Karpas-422 (cell line): ENCODE measurements around the gene RFX3. TPM values are rescaled to one million over a fixed set of nuclear protein-coding genes. Genes with fewer than 3 reads are reported as not detected.

Experiments used
- DNase-seq: peaks from one replicate; pipeline ENCODE4 v3.0.0-alpha.2; 2015
- H2AFZ ChIP-seq: fragments of 200-600 bp; sonication (generic); 2 replicates; pipeline ENCODE4 v1.6.1; 2014; ENCODE audit warnings: antibody characterized with exemption, low read length, mixed read lengths
- H3K27ac ChIP-seq: fragments of 200-600 bp; sonication (generic); 2 replicates; pipeline ENCODE4 v1.5.1; 2014; ENCODE audit warnings: mild to moderate bottlenecking, low read length, moderate library complexity
- H3K27me3 ChIP-seq: fragments of 200-600 bp; sonication (generic); 2 replicates; pipeline ENCODE4 v1.6.1; 2014; ENCODE audit warnings: low read length, mixed read lengths
- H3K36me3 ChIP-seq: fragments of 200-600 bp; sonication (generic); 2 replicates; pipeline ENCODE4 v1.6.1; 2014; ENCODE audit warnings: low read length, mixed read lengths; ENCODE audit not compliant: insufficient read depth
- H3K4me1 ChIP-seq: fragments of 200-600 bp; sonication (generic); 2 replicates; pipeline ENCODE4 v1.6.1; 2014; ENCODE audit warnings: mild to moderate bottlenecking, low read length, mixed read lengths
- H3K4me2 ChIP-seq: fragments of 200-600 bp; sonication (generic); 2 replicates; pipeline ENCODE4 v1.6.1; 2014; ENCODE audit warnings: low read length, low read depth, mild to moderate bottlenecking; ENCODE audit not compliant: poor library complexity, severe bottlenecking
- H3K4me3 ChIP-seq: fragments of 200-600 bp; sonication (generic); 2 replicates; pipeline ENCODE4 v1.5.1; 2014; ENCODE audit warnings: mild to moderate bottlenecking, antibody characterized with exemption, low read length, mixed read lengths
- H3K79me2 ChIP-seq: fragments of 200-600 bp; sonication (generic); 2 replicates; pipeline ENCODE4 v1.6.1; 2014; ENCODE audit warnings: mild to moderate bottlenecking, low read length, mixed read lengths
- H3K9ac ChIP-seq: fragments of 200-600 bp; sonication (generic); 2 replicates; pipeline ENCODE4 v1.6.0; 2014; ENCODE audit warnings: low read length
- H3K9me2 ChIP-seq: fragments of 200-600 bp; sonication (generic), shearing (Covaris generic); replicated peaks from 2 replicates; pipeline ENCODE4 v1.6.0; 2014; ENCODE audit warnings: mild to moderate bottlenecking, low read length, moderate library complexity; ENCODE audit not compliant: insufficient read depth
- H3K9me3 ChIP-seq: fragments of 300-700, 200-600 bp; sonication (generic); 2 replicates; pipeline ENCODE4 v1.6.1; 2014; ENCODE audit warnings: low read length, mixed read lengths
- H4K20me1 ChIP-seq: fragments of 200-600 bp; sonication (generic); 2 replicates; pipeline ENCODE4 v1.6.1; 2014; ENCODE audit warnings: mild to moderate bottlenecking, antibody characterized with exemption, low read length, low read depth; ENCODE audit not compliant: insufficient read depth
- total RNA-seq: library from RNA; depleted of rRNA; stranded (reverse); fragments of >200 nt; shearing (Covaris generic); gene quantifications from 2 replicates; pipeline ENCODE4 v1.2.3, GENCODE V29; 2014; ENCODE audit warnings: low replicate concordance

The RFX3 gene
- total RNA-seq, 1 experiment from 2014 or later, result 24.3 TPM

DNA sequence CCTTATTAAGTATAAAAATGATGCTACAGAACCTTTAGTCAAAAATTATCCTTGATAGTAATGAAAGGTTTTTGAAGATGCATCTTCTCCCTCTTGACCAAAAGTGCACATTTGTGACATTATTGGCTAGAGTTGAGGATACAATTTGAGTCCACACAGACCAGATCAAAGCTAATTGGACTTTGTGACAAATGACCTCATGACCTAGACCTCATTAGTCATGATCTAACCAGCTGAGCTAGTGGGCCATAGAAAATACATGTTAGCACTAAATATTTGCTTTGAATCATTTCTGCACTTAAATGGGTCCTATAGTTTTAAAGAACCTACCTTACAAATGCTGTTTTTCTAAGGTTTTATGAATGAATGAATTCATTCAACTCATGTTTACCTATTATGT is 182.1 kb downstream of the RFX3 start:
- H3K4me2 ChIP-seq, result no peak overlapping the region
- H3K27ac ChIP-seq, result no peak overlapping the region
- no peak overlapping the region for H3K9ac ChIP-seq
- H2AFZ ChIP-seq, result no peak overlapping the region
- DNase-seq, result no peak
- no peaks in the 10 kb centered on the region for H3K27me3 ChIP-seq
- no peaks in the 10 kb centered on the region for H3K9me3 ChIP-seq
- H3K4me1 ChIP-seq, result no peaks in the 10 kb centered on the region
- no peak overlapping the region for H3K4me3 ChIP-seq
- no peaks in the 10 kb centered on the region for H3K9me2 ChIP-seq
- no peaks in the 10 kb centered on the region for H3K36me3 ChIP-seq
- H4K20me1 ChIP-seq, result no peaks in the 10 kb centered on the region
- H3K79me2 ChIP-seq, result peaks cover 10% of the 10 kb centered on the region; the same call in 1 of the 2 replicates

DNA sequence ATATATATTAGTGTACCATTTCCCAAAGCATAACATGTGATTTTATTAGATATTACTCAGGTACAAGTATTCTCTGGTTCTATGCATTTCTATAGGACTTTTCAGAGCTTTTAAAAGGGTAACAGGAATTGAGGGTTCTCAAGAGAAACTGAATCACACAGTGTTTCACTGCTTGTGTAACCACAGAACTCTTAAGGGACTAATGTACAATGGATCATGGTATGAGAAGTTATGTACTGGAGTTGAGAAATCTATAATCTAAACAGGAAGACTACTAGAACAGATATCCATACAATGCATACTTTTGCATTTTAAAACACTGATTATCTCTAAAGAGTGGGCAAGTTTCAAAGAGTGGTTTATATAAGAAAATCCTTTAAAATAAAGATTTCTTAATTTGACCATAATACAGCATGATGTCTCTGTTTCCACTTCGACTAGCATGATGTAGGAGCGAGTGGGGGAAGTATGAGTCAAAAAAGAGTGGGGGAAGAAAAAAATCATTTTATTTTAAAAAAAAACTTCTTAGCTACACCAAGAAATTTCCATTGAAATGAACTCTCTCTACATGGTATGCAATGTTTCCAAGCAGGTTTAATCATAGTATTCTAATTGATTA is 183.5 kb downstream of the RFX3 start:
- Histone ChIP-seq H3K9me2 (no peaks in the 10 kb centered on the region), H3K36me3 (no peaks in the 10 kb centered on the region), H3K9ac (no peak overlapping the region), H3K27ac (no peak overlapping the region), H4K20me1 (no peaks in the 10 kb centered on the region), H3K4me1 (no peaks in the 10 kb centered on the region), H3K9me3 (no peaks in the 10 kb centered on the region), H3K79me2 (peaks cover 13% of the 10 kb centered on the region; the same call in 1 of the 2 replicates), H2AFZ (no peak overlapping the region), H3K27me3 (no peaks in the 10 kb centered on the region), H3K4me2 (no peak overlapping the region), H3K4me3 (no peak overlapping the region)
- DNase-seq, result no peak

DNA sequence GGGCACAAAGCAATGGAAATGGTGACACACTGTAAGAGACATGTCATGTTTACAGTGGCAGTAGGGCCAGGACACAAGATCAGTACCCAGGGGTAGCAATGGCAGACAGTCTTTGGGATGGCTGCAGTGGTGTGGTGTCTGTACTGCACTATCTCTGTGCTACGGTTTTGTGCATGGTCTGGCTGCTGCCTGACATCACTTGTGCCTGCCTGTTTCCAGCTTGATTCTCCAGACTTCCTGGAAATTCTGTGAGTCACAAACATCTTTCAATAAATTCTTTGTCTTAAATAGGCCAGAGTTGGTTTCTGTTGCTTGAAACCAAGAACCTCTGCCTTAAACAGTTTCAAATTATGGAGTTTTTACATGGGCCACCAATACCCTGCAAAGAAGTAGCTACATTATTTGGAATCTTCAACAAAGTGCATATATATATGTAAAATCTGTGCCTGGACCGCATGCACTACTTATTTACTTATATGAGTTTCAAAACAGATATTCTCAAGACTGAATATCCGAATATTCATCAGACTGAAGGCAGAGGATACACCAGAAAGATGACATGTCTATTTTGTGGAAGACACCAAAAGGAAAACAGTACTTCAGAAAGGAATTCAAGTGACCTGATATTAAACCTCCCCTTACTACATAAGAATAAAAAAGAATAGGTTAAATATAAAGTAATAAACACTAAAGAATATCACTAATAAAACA is 188.1 kb downstream of the RFX3 start:
- Histone ChIP-seq H3K9me2 (no peaks in the 10 kb centered on the region), H2AFZ (no peak overlapping the region), H3K27me3 (no peaks in the 10 kb centered on the region), H3K4me2 (no peak overlapping the region), H3K4me3 (no peak overlapping the region), H3K4me1 (no peaks in the 10 kb centered on the region), H4K20me1 (no peaks in the 10 kb centered on the region), H3K9me3 (no peaks in the 10 kb centered on the region), H3K36me3 (no peaks in the 10 kb centered on the region), H3K79me2 (peaks cover 16% of the 10 kb centered on the region; the same call in 1 of the 2 replicates), H3K9ac (no peak overlapping the region), H3K27ac (no peak overlapping the region)
- no peak for DNase-seq

DNA sequence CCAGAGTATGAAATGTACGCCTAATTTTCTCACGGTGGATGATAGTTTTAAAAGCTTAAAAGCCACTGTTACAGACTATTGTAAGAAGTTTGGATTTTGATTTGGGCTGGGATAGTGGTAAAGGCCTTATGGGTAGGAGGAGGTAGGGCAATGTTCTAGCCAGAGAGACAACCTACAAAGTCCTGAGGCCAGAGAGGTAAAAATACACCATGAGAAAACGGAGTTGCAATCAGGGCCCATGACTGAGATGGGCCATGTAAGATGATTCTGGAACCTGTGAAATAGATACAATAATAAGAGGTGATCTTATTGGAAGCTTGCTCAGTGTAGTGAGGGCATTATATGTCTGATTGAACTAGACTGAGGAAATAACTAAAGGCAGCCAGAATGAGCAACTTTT is 188.8 kb downstream of the RFX3 start:
- Histone ChIP-seq H3K27ac (no peak overlapping the region), H4K20me1 (no peaks in the 10 kb centered on the region), H3K4me3 (no peak overlapping the region), H3K4me1 (no peaks in the 10 kb centered on the region), H3K36me3 (no peaks in the 10 kb centered on the region), H3K9ac (no peak overlapping the region), H2AFZ (no peak overlapping the region), H3K9me2 (no peaks in the 10 kb centered on the region), H3K27me3 (no peaks in the 10 kb centered on the region), H3K9me3 (no peaks in the 10 kb centered on the region), H3K79me2 (peaks cover 13% of the 10 kb centered on the region; the same call in 1 of the 2 replicates), H3K4me2 (no peak overlapping the region)
- no peak for DNase-seq

DNA sequence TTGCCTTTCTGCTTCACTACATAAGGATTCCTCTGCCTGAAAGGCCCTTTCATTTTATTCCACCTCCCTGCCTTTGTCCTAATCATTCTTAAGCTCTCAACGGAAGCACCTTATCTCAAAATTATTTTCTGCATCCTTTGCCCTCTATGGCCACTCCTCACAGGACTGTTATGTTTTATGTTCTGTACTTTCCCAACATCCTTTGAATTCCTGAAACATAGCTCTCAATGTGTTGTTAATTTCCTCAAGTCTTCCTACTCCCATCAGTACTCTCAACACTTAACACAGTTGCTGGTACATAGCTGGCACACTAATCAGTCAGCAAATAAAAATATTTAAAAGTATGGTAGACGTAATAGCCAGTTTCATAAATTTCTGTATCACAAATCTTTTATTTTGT is 193.0 kb downstream of the RFX3 start:
- Histone ChIP-seq H3K79me2 (0 out of 2 replicates have a peak, but pooled peaks cover 7% of the 10 kb centered on the region), H3K4me2 (no peak overlapping the region), H3K4me1 (no peaks in the 10 kb centered on the region), H3K27me3 (no peaks in the 10 kb centered on the region), H3K27ac (no peak overlapping the region), H3K36me3 (no peaks in the 10 kb centered on the region), H4K20me1 (no peaks in the 10 kb centered on the region), H2AFZ (no peak overlapping the region), H3K4me3 (no peak overlapping the region), H3K9me2 (no peaks in the 10 kb centered on the region), H3K9me3 (no peaks in the 10 kb centered on the region), H3K9ac (no peak overlapping the region)
- no peak for DNase-seq

DNA sequence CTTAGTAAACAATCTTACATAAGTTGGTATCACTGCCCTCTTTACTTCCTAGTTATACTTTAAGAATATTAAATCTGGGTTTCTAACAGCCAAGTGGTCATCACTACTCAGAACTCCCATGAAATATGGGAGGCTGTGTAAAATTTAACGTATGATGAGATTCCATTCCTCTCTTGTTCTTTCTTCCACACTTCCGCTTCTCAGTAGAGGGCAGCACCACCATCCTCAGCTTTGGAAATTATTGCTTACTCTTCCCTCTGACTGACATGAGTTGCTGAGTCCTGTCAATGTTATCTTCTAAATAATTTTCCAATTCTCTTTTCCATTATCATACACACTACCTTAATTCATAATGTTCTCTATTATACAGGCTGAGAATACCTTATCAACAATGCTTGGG is 194.0 kb downstream of the RFX3 start:
- no peak overlapping the region for H3K27ac ChIP-seq
- no peaks in the 10 kb centered on the region for H3K9me3 ChIP-seq
- no peak overlapping the region for H3K4me3 ChIP-seq
- H3K27me3 ChIP-seq, result no peaks in the 10 kb centered on the region
- H3K4me1 ChIP-seq, result no peaks in the 10 kb centered on the region
- H3K9ac ChIP-seq, result no peak overlapping the region
- no peak overlapping the region for H3K4me2 ChIP-seq
- H3K79me2 ChIP-seq, result 0 out of 2 replicates have a peak, but pooled peaks cover 2% of the 10 kb centered on the region
- H3K36me3 ChIP-seq, result 0 out of 2 replicates have a peak, but pooled peaks cover under 1% of the 10 kb centered on the region
- DNase-seq, result no peak
- no peak overlapping the region for H2AFZ ChIP-seq
- H4K20me1 ChIP-seq, result no peaks in the 10 kb centered on the region
- H3K9me2 ChIP-seq, result no peaks in the 10 kb centered on the region

DNA sequence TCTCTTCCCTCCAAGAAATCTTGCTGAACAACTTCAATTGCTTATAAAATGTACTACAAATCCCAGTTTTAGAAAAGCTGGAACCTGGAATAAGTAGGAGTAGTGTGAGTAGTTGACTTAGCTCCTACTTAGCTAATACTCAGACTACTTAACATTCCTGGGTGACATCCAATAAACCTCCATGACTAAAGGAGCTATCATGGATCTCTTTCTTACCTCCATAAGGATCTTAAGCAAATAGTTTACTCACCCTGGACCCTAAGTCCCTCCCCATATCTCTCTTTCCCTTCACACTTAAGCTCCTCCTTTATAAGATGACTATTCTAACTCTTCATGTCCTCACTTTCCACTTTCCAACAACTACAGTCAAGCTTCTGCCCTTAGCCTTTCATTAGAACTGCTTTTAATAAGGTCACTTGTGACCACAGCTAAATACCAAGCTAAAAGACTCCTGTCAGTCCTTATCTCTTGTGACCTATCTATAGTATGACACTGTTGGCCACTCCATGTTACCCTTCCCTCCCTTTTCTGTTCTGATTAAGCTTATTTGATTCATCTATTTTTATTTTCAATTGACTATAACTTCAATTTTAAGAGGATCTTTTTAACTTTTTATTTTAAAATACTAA is 194.9 kb downstream of the RFX3 start:
- H3K27ac ChIP-seq, result no peak overlapping the region
- no peaks in the 10 kb centered on the region for H3K9me3 ChIP-seq
- H2AFZ ChIP-seq, result no peak overlapping the region
- no peaks in the 10 kb centered on the region for H3K27me3 ChIP-seq
- no peaks in the 10 kb centered on the region for H3K9me2 ChIP-seq
- no peak overlapping the region for H3K4me3 ChIP-seq
- H4K20me1 ChIP-seq, result no peaks in the 10 kb centered on the region
- no peak overlapping the region for H3K4me2 ChIP-seq
- H3K36me3 ChIP-seq, result 0 out of 2 replicates have a peak, but pooled peaks cover 3% of the 10 kb centered on the region
- 0 out of 2 replicates have a peak, but pooled peaks cover 2% of the 10 kb centered on the region for H3K79me2 ChIP-seq
- DNase-seq, result no peak
- H3K9ac ChIP-seq, result no peak overlapping the region
- H3K4me1 ChIP-seq, result no peaks in the 10 kb centered on the region

DNA sequence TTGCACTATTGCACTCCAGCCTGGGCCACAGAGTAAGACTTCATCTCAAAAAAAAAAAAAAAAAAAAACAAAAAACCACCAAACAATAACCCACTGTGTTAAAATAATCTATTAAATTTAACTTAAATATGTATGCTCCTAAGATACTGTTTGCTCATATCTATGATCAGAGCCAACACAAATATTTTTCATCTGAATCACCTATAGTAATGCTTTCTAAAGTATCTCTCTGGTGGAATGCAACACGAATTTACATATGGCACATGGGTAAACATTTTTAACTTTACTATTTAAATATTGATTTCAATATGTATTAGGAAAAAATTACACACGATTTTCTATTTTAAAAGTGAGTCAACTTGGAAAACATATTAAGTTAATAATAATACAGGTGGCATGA is 196.4 kb downstream of the RFX3 start:
- Histone ChIP-seq H3K79me2 (no peaks in the 10 kb centered on the region), H3K9ac (no peak overlapping the region), H3K4me3 (no peak overlapping the region), H3K27ac (no peak overlapping the region), H3K4me1 (no peaks in the 10 kb centered on the region), H2AFZ (no peak overlapping the region), H3K4me2 (no peak overlapping the region), H3K9me2 (no peaks in the 10 kb centered on the region), H3K36me3 (0 out of 2 replicates have a peak, but pooled peaks cover 3% of the 10 kb centered on the region), H3K27me3 (no peaks in the 10 kb centered on the region), H4K20me1 (no peaks in the 10 kb centered on the region), H3K9me3 (no peaks in the 10 kb centered on the region)
- DNase-seq, result no peak
